Measurements from ENCODE around the gene PGS1.
"Not testable (repeated sequence)": the region's sequence is repeated elsewhere in the genome, so short reads cannot be mapped to it uniquely, and the experiment has no call there.

The PGS1 gene

GRCh38 chr17:78448356-78448993, 70.0 kb downstream of the PGS1 start:
- DNase-seq (ENCODE audit: insufficient read length, low spot score), result no peak
- no peak for TF ChIP-seq POLR2A (IDR thresholded peaks at IDR 0.05; ENCODE audit: low read depth, low read length)
- no peak for FAIRE-seq

- FAIRE-seq (no peak), DNase-seq (ENCODE audit: insufficient read length, low spot score) (no peak)
- no peak for TF ChIP-seq POLR2A (IDR thresholded peaks at IDR 0.05; ENCODE audit: low read depth, low read length)
Measured at GRCh38 chr17:78449983-78450595, 71.6 kb downstream of the PGS1 start.

GRCh38 chr17:78450696-78451345, 72.4 kb downstream of the PGS1 start:
- no peak for DNase-seq (ENCODE audit: insufficient read length, low spot score)
- FAIRE-seq, result no peak
- no peak for TF ChIP-seq POLR2A (IDR thresholded peaks at IDR 0.05; ENCODE audit: low read depth, low read length)

GRCh38 chr17:78451753-78452152, 73.3 kb downstream of the PGS1 start:
- DNase-seq (ENCODE audit: insufficient read length, low spot score) (no peak), FAIRE-seq (no peak)
- no peak for TF ChIP-seq POLR2A (IDR thresholded peaks at IDR 0.05; ENCODE audit: low read depth, low read length)

GRCh38 chr17:78454346-78454745, 75.9 kb downstream of the PGS1 start:
- DNase-seq (ENCODE audit: insufficient read length, low spot score), result no peak
- FAIRE-seq, result no peak
- TF ChIP-seq POLR2A (IDR thresholded peaks at IDR 0.05; ENCODE audit: low read depth, low read length), result no peak

- FAIRE-seq (no peak), DNase-seq (ENCODE audit: insufficient read length, low spot score) (no peak)
Measured at GRCh38 chr17:78458091-78458490, 79.6 kb downstream of the PGS1 start.

GRCh38 chr17:78458736-78459335, 80.4 kb downstream of the PGS1 start:
- FAIRE-seq (no peak), DNase-seq (ENCODE audit: insufficient read length, low spot score) (no peak)
- TF ChIP-seq POLR2A (IDR thresholded peaks at IDR 0.05; ENCODE audit: low read depth, low read length), result no peak

More at GRCh38 chr17:78458091-78458490, 79.6 kb downstream of the PGS1 start:
- no peak for TF ChIP-seq POLR2A (IDR thresholded peaks at IDR 0.05; ENCODE audit: low read depth, low read length)

GRCh38 chr17:78459696-78460095, 81.2 kb downstream of the PGS1 start:
- DNase-seq (ENCODE audit: insufficient read length, low spot score) (no peak), FAIRE-seq (no peak)
- no peak for TF ChIP-seq POLR2A (IDR thresholded peaks at IDR 0.05; ENCODE audit: low read depth, low read length)

- FAIRE-seq, result no peak
- no peak for TF ChIP-seq POLR2A (IDR thresholded peaks at IDR 0.05; ENCODE audit: low read depth, low read length)
- DNase-seq (ENCODE audit: insufficient read length, low spot score), result no peak
Measured at GRCh38 chr17:78460176-78460675, 81.8 kb downstream of the PGS1 start.

GRCh38 chr17:78460951-78461798, 82.7 kb downstream of the PGS1 start:
- no peak for TF ChIP-seq POLR2A (IDR thresholded peaks at IDR 0.05; ENCODE audit: low read depth, low read length)
- DNase-seq (ENCODE audit: insufficient read length, low spot score), result no peak
- FAIRE-seq, result no peak

- no peak for TF ChIP-seq POLR2A (IDR thresholded peaks at IDR 0.05; ENCODE audit: low read depth, low read length)
- FAIRE-seq (no peak), DNase-seq (ENCODE audit: insufficient read length, low spot score) (no peak)
Measured at GRCh38 chr17:78461799-78462053, 83.3 kb downstream of the PGS1 start.

GRCh38 chr17:78462148-78462547, 83.7 kb downstream of the PGS1 start:
- FAIRE-seq (no peak), DNase-seq (ENCODE audit: insufficient read length, low spot score) (no peak)
- no peak for TF ChIP-seq POLR2A (IDR thresholded peaks at IDR 0.05; ENCODE audit: low read depth, low read length)

GRCh38 chr17:78466109-78466785, 87.8 kb downstream of the PGS1 start:
- FAIRE-seq; DNase-seq (ENCODE audit: insufficient read length, low spot score): not testable (repeated sequence)

All from H54 (cell line).